Loucy (cell line): ENCODE data around the gene MAN2C1.
A peak's percentile ranks its signal among the peaks of the same experiment; 100 is the strongest.

Experiments used
- H2AFZ ChIP-seq: fragments of 200-600 bp; sonication (generic); 2 replicates; pipeline ENCODE4 v1.6.0; 2016; ENCODE audit warnings: antibody characterized with exemption, mild to moderate bottlenecking, low read length, moderate library complexity
- H3F3A ChIP-seq: fragments of 200-600 bp; 2 replicates; pipeline ENCODE4 v1.6.0; 2016; ENCODE audit warnings: antibody characterized with exemption, low read depth, mild to moderate bottlenecking
- H3K27me3 ChIP-seq: fragments of 200-600 bp; sonication (generic); 2 replicates; pipeline ENCODE4 v1.6.1; 2014; ENCODE audit warnings: low read length, mild to moderate bottlenecking; ENCODE audit not compliant: insufficient read depth, poor library complexity, severe bottlenecking
- H3K36me3 ChIP-seq: fragments of 200-600 bp; sonication (generic); 2 replicates; pipeline ENCODE4 v1.6.1; 2016; ENCODE audit warnings: low read length; ENCODE audit not compliant: insufficient read depth
- H3K4me1 ChIP-seq: fragments of 200-600 bp; sonication (generic); 2 replicates; pipeline ENCODE4 v1.5.1; 2014; ENCODE audit warnings: low read length, mild to moderate bottlenecking; ENCODE audit not compliant: insufficient read depth, poor library complexity, severe bottlenecking
- H3K4me2 ChIP-seq: fragments of 200-600 bp; sonication (generic); 2 replicates; pipeline ENCODE4 v1.6.0; 2014; ENCODE audit warnings: antibody characterized with exemption, low read length, low read depth, mild to moderate bottlenecking; ENCODE audit not compliant: poor library complexity, severe bottlenecking
- H3K4me3 ChIP-seq: fragments of 200-600 bp; sonication (generic); 2 replicates; pipeline ENCODE4 v1.5.1; 2014; ENCODE audit warnings: low read length, mild to moderate bottlenecking, mixed read lengths; ENCODE audit not compliant: poor library complexity, severe bottlenecking
- H3K79me2 ChIP-seq: fragments of 200-600 bp; sonication (generic); 2 replicates; pipeline ENCODE4 v1.6.1; 2014; ENCODE audit warnings: low read length; ENCODE audit not compliant: insufficient read depth
- H3K9ac ChIP-seq: fragments of 200-600 bp; sonication (generic); 2 replicates; pipeline ENCODE4 v1.6.0; 2014; ENCODE audit warnings: mild to moderate bottlenecking, low read depth, low read length, moderate library complexity; ENCODE audit not compliant: poor library complexity, severe bottlenecking
- H3K9me2 ChIP-seq: fragments of 200-600 bp; sonication (generic); replicated peaks from 2 replicates; pipeline ENCODE4 v1.6.1; 2016; ENCODE audit warnings: low read depth, low read length, mixed read lengths
- H3K9me3 ChIP-seq: fragments of 200-600 bp; sonication (generic); 2 replicates; pipeline ENCODE4 v1.6.1; 2014; ENCODE audit warnings: mild to moderate bottlenecking, antibody characterized with exemption, low read length, low read depth; ENCODE audit not compliant: insufficient read depth
- H4K20me1 ChIP-seq: fragments of 200-600 bp; sonication (generic); 2 replicates; pipeline ENCODE4 v1.6.0; 2014; ENCODE audit warnings: antibody characterized with exemption, low read length, mild to moderate bottlenecking; ENCODE audit not compliant: insufficient read depth, poor library complexity, severe bottlenecking
- CTCF ChIP-seq: fragments of 200-600 bp; sonication (generic); conservative IDR thresholded peaks from 2 replicates; pipeline ENCODE4 v1.5.1; 2014; ENCODE audit warnings: mild to moderate bottlenecking, antibody characterized with exemption, low read length
- EZH2phosphoT487 ChIP-seq: fragments of 200-600 bp; IDR thresholded peaks from 2 replicates; pipeline ENCODE4 v1.6.1; 2018; ENCODE audit warnings: antibody characterized with exemption, mild to moderate bottlenecking, moderate library complexity, borderline replicate concordance

Gene MAN2C1

GRCh38 chr15:75369897-75370581 lies 1.6 kb upstream of the MAN2C1 start:
- H3K4me3 ChIP-seq, result no peak overlapping the region
- H3K4me2 ChIP-seq, result no peak overlapping the region

GRCh38 chr15:75368689-75369239 lies 357 bp upstream of the MAN2C1 start:
- H3K9me3 ChIP-seq, result no peaks in the 10 kb centered on the region
- H2AFZ ChIP-seq, result peak overlapping the region; percentile 78; the same call in 1 of the 2 replicates
- TF ChIP-seq CTCF, result no peak
- no peaks in the 10 kb centered on the region for H3F3A ChIP-seq
- no peaks in the 10 kb centered on the region for H4K20me1 ChIP-seq
- peaks cover 47% of the 10 kb centered on the region for H3K36me3 ChIP-seq
- peak overlapping the region; percentile 88 for H3K9ac ChIP-seq
- H3K27me3 ChIP-seq, result no peaks in the 10 kb centered on the region
- peaks cover 17% of the 10 kb centered on the region for H3K4me1 ChIP-seq
- peak overlapping the region; percentile 93 for H3K4me2 ChIP-seq
- H3K4me3 ChIP-seq, result peak overlapping the region; percentile 85
- H3K9me2 ChIP-seq, result no peaks in the 10 kb centered on the region
- peaks cover 24% of the 10 kb centered on the region for H3K79me2 ChIP-seq

More at GRCh38 chr15:75369897-75370581, 1.6 kb upstream of the MAN2C1 start:
- Histone ChIP-seq H3K36me3 (peaks cover 56% of the 10 kb centered on the region), H3F3A (no peaks in the 10 kb centered on the region), H3K4me1 (peaks cover 17% of the 10 kb centered on the region), H3K27me3 (no peaks in the 10 kb centered on the region), H3K79me2 (peaks cover 24% of the 10 kb centered on the region), H4K20me1 (no peaks in the 10 kb centered on the region), H3K9me2 (no peaks in the 10 kb centered on the region), H3K9ac (no peak overlapping the region), H2AFZ (no peak overlapping the region), H3K9me3 (no peaks in the 10 kb centered on the region)
- no peak for TF ChIP-seq EZH2phosphoT487
- no peak for TF ChIP-seq CTCF

- Histone ChIP-seq H3K36me3 (peaks cover 37% of the 10 kb centered on the region), H3K4me1 (peaks cover 17% of the 10 kb centered on the region), H3K4me3 (peak overlapping the region; percentile 85), H4K20me1 (no peaks in the 10 kb centered on the region), H3K9ac (peak overlapping the region; percentile 88), H3K9me2 (no peaks in the 10 kb centered on the region), H3K27me3 (no peaks in the 10 kb centered on the region), H3K9me3 (no peaks in the 10 kb centered on the region), H3K4me2 (peak overlapping the region; percentile 93), H3K79me2 (peaks cover 24% of the 10 kb centered on the region), H3F3A (no peaks in the 10 kb centered on the region), H2AFZ (no peak overlapping the region)
- no peak for TF ChIP-seq EZH2phosphoT487
- TF ChIP-seq CTCF, result peak; percentile 89; the same call in 1 of the 2 replicates
Measured at GRCh38 chr15:75367406-75367912, 948 bp downstream of the MAN2C1 start.
